NB4 (cell line): ENCODE data around the gene UFC1.
A peak's percentile ranks its signal among the peaks of the same experiment; 100 is the strongest.

ENCODE experiments used
- CTCF ChIP-seq: IDR thresholded peaks from one replicate; pipeline ENCODE4 v1.5.1; 2012; ENCODE audit warnings: low read depth, low read length
- MAX ChIP-seq: IDR thresholded peaks from 2 replicates; pipeline ENCODE4 v1.6.1; 2011; ENCODE audit warnings: low read depth, low read length
- POLR2A ChIP-seq: IDR thresholded peaks from 2 replicates; pipeline ENCODE4 v1.6.1; 2011; ENCODE audit warnings: mild to moderate bottlenecking; ENCODE audit not compliant: insufficient read length; ENCODE audit errors: extremely low read depth

GRCh38 chr1:161185282-161185682, 31.5 kb downstream of the UFC1 start:
- TF ChIP-seq POLR2A (no peak), CTCF (no peak), MAX (peak; percentile 66)
